Stomach (tissue), 9 donors: ENCODE data around the gene BOLA3. TPM values are rescaled to one million over a fixed set of nuclear protein-coding genes. Genes with fewer than 3 reads are reported as not detected.

Experiments
- DNase-seq, 2 donors: peaks; one replicate each; pipeline versions ENCODE4 v3.0.0 to v3.0.0-alpha.2; 2013 to 2019
- H3K27ac ChIP-seq, 5 donors: fragments of 200-600 bp in 4 of 5; sonication (generic) in 4 of 5; one replicate each; pipeline ENCODE4 v1.5.1; 2013 to 2019; ENCODE audit warnings: mild to moderate bottlenecking in 1 of 5, moderate library complexity in 1 of 5
- H3K27me3 ChIP-seq, 3 donors: fragments of 200-600 bp; sonication (generic); one replicate each; pipeline ENCODE4 v1.5.1; 2017 to 2019; ENCODE audit warnings: mixed run types in 1 of 3
- H3K36me3 ChIP-seq, 4 donors: fragments of 200-600 bp; sonication (generic); 1 replicate in 3 of 4; 2 replicates in 1 of 4; pipeline ENCODE4 v1.5.1; 2016 to 2019
- H3K4me1 ChIP-seq, 4 donors: fragments of 200-600 bp; sonication (generic); one replicate each; pipeline ENCODE4 v1.5.1; 2016 to 2019
- H3K4me3 ChIP-seq, 4 donors: fragments of 200-600 bp; sonication (generic) in 3 of 4; one replicate each; pipeline ENCODE4 v1.5.1; 2016 to 2019; ENCODE audit warnings: mild to moderate bottlenecking in 1 of 4
- H3K9me3 ChIP-seq, 4 donors: fragments of 200-600 bp; sonication (generic); one replicate each; pipeline ENCODE4 v1.5.1; 2016 to 2019
- CTCF ChIP-seq, 7 experiments: fragments of 450-650 bp in 4 of 7; fragments of 200-600 bp in 3 of 7; sonication (generic) in 3 of 7; IDR thresholded peaks; one replicate each; pipeline ENCODE4 v1.5.1; 2016 to 2019; ENCODE audit warnings: antibody characterized with exemption in 7 of 7, control low read depth in 2 of 7, mild to moderate bottlenecking in 1 of 7
- EP300 ChIP-seq: sonication (generic); formaldehyde crosslinking; IDR thresholded peaks from one replicate; pipeline ENCODE4 v1.6.1; 2017; ENCODE audit warnings: antibody characterized with exemption
- POLR2A ChIP-seq, 4 donors: fragments of 450-650 bp; IDR thresholded peaks; one replicate each; pipeline ENCODE4 v1.6.1; 2016; ENCODE audit warnings: antibody characterized with exemption in 4 of 4, control low read depth in 2 of 4, mild to moderate bottlenecking in 1 of 4, moderate library complexity in 1 of 4
- POLR2AphosphoS5 ChIP-seq, 3 donors: sonication (generic); formaldehyde crosslinking; IDR thresholded peaks; one replicate each; pipeline ENCODE4 v1.6.1; 2016; ENCODE audit warnings: antibody characterized with exemption in 3 of 3
- WGBS, 5 donors: extraction: QIAGEN DNeasy Blood & Tissue Kit in 3 of 5; methylation state at CpG; one replicate each; pipeline versions ENCODE4 v1.1.5 to v1.1.7; 2013 to 2018; 5-methylcytosine and 5-hydroxymethylcytosine counted together
- intact Hi-C: fragments of 100-400 bp; cut with DNase I; formaldehyde crosslinking; loops from one replicate; pipeline ENCODE4 v1.15.1; 2023; ENCODE audit warnings: low total_unique reads
- polyA plus RNA-seq, 3 donors: library from polyadenylated mRNA; stranded (reverse); fragments of 200-250 nt; gene quantifications; one replicate each; pipeline ENCODE4 v1.2.3, GENCODE V29; 2013
- total RNA-seq, 5 donors: library from RNA; depleted of rRNA; stranded (reverse); fragments of >200 nt; gene quantifications; one replicate each; pipeline versions ENCODE4 v1.1.0 to v1.2.3, GENCODE V29; 2014 to 2016
- donor health status: healthy with polysubstance abuse.
- donor health status: Bipolar disorder and iron deficiency.
- donor health status: healthy.

Gene BOLA3
- total and polyA plus RNA-seq, 8 donors = 13.3 to 310 (median 94.1) TPM; not detected in 1

GRCh38 chr2:74099271-74099670 is 48.4 kb downstream of the BOLA3 start:
- Histone ChIP-seq H3K4me3 (no peak overlapping the region), H3K27me3 (no peaks in the 10 kb centered on the region), H3K9me3 (no peaks in the 10 kb centered on the region), H3K36me3 (peaks cover 40 to 88% (median 72%) of the 10 kb centered on the region in 4 donors), H3K4me1 (peaks cover 0 to 17% (median 6%) of the 10 kb centered on the region in 4 donors), H3K27ac (no peak overlapping the region)
- TF ChIP-seq EP300 (no peak), CTCF (IDR thresholded peaks at IDR 0.05) (no peak), POLR2AphosphoS5 (IDR thresholded peaks at IDR 0.05) (no peak), POLR2A (IDR thresholded peaks at IDR 0.05) (no peak)
- no peak for DNase-seq
- intact Hi-C loops = no loop called here
- WGBS, 5 donors = 91 to 97% (median 96%) methylated on average over 20 of the region's 20 CpGs

GRCh38 chr2:74097574-74097973 is 50.1 kb downstream of the BOLA3 start:
- no peak for DNase-seq
- intact Hi-C loops = no loop called here
- Histone ChIP-seq H3K9me3 (no peaks in the 10 kb centered on the region), H3K36me3 (peaks cover 49 to 93% (median 75%) of the 10 kb centered on the region in 4 donors), H3K27me3 (no peaks in the 10 kb centered on the region), H3K4me1 (peaks cover 0 to 17% (median 8%) of the 10 kb centered on the region in 4 donors), H3K4me3 (no peak overlapping the region), H3K27ac (no peak overlapping the region)
- TF ChIP-seq POLR2A (IDR thresholded peaks at IDR 0.05) = no peak
- TF ChIP-seq CTCF (IDR thresholded peaks at IDR 0.05) = no peak
- TF ChIP-seq POLR2AphosphoS5 (IDR thresholded peaks at IDR 0.05) = no peak
- TF ChIP-seq EP300 = no peak
- WGBS, 5 donors = 91 to 96% (median 94%) methylated on average over 6 of the region's 6 CpGs

- Histone ChIP-seq H3K4me3 (no peak overlapping the region), H3K27ac (peak overlapping the region in 2 of 5 donors; percentile 52 to 58), H3K9me3 (no peaks in the 10 kb centered on the region), H3K36me3 (peaks cover 55 to 93% (median 75%) of the 10 kb centered on the region in 4 donors), H3K27me3 (no peaks in the 10 kb centered on the region), H3K4me1 (peaks cover 0 to 17% (median 8%) of the 10 kb centered on the region in 4 donors)
- 66 to 76% (median 68%) methylated on average over 2 of the region's 2 CpGs for WGBS, 5 donors
- intact Hi-C loops = no loop called here
- TF ChIP-seq CTCF (IDR thresholded peaks at IDR 0.05) (no peak), POLR2AphosphoS5 (IDR thresholded peaks at IDR 0.05) (no peak), POLR2A (IDR thresholded peaks at IDR 0.05) (no peak), EP300 (no peak)
- peak; percentile 38 to 67 for DNase-seq
These were observed 51.7 kb downstream of the BOLA3 start for GRCh38 chr2:74096052-74096451.

- Histone ChIP-seq H3K9me3 (no peaks in the 10 kb centered on the region), H3K36me3 (peaks cover 54 to 93% (median 75%) of the 10 kb centered on the region in 4 donors), H3K4me1 (peaks cover 0 to 17% (median 8%) of the 10 kb centered on the region in 4 donors), H3K27me3 (no peaks in the 10 kb centered on the region), H3K27ac (peak overlapping the region in 2 of 5 donors; percentile 52 to 58), H3K4me3 (no peak overlapping the region)
- DNase-seq = peak in 1 of 2 donors; percentile 73
- intact Hi-C loops = no loop called here
- TF ChIP-seq CTCF (IDR thresholded peaks at IDR 0.05) (no peak), EP300 (no peak), POLR2AphosphoS5 (IDR thresholded peaks at IDR 0.05) (peak in 1 of 3 donors; percentile 19), POLR2A (IDR thresholded peaks at IDR 0.05) (no peak)
- 22 to 53% (median 52%) methylated on average over 3 of the region's 3 CpGs for WGBS, 5 donors
These were observed 52.1 kb downstream of the BOLA3 start for GRCh38 chr2:74095632-74096031.
